H9 (cell line): ENCODE results near the gene NPM3. TPM values are rescaled to one million over a fixed set of nuclear protein-coding genes. Genes with fewer than 3 reads are reported as not detected.
"Not testable (repeated sequence)": the region's sequence is repeated elsewhere in the genome, so short reads cannot be mapped to it uniquely, and the experiment has no call there.

Experiments
- DNase-seq: peaks from one replicate; pipeline ENCODE4 v3.0.0-alpha.2; 2017
- H2AFZ ChIP-seq: one replicate; pipeline ENCODE4 v1.6.1; 2013; ENCODE audit warnings: mild to moderate bottlenecking, low read length, control low read depth, moderate library complexity
- H2AK5ac ChIP-seq: 2 replicates; pipeline ENCODE4 v1.6.1; 2013; ENCODE audit warnings: low read length, control low read depth, mixed read lengths; ENCODE audit not compliant: insufficient read length
- H2BK120ac ChIP-seq: one replicate; pipeline ENCODE4 v1.6.1; 2013; ENCODE audit warnings: low read depth, mild to moderate bottlenecking, low read length, control low read depth, inconsistent platforms; ENCODE audit not compliant: poor library complexity, severe bottlenecking
- H2BK12ac ChIP-seq: 2 replicates; pipeline ENCODE4 v1.6.1; 2013; ENCODE audit warnings: low read length, control low read depth, mixed read lengths, low read depth; ENCODE audit not compliant: insufficient read length
- H2BK15ac ChIP-seq: 2 replicates; pipeline ENCODE4 v1.6.1; 2013; ENCODE audit warnings: low read depth, low read length, control low read depth
- H2BK20ac ChIP-seq: one replicate; pipeline ENCODE4 v1.6.1; 2013; ENCODE audit warnings: low read depth, mild to moderate bottlenecking, low read length, control low read depth, inconsistent platforms; ENCODE audit not compliant: poor library complexity, severe bottlenecking
- H2BK5ac ChIP-seq: 2 replicates; pipeline ENCODE4 v1.6.1; 2013; ENCODE audit warnings: low read length, control low read depth, mixed read lengths; ENCODE audit not compliant: insufficient read length
- H3K14ac ChIP-seq: 2 replicates; pipeline ENCODE4 v1.6.1; 2013; ENCODE audit warnings: low read length, control low read depth; ENCODE audit not compliant: insufficient read depth
- H3K18ac ChIP-seq: 2 replicates; pipeline ENCODE4 v1.6.1; 2013; ENCODE audit warnings: low read depth, mild to moderate bottlenecking, mixed read lengths, low read length, control low read depth; ENCODE audit not compliant: insufficient read length
- H3K23ac ChIP-seq: 2 replicates; pipeline ENCODE4 v1.6.1; 2013; ENCODE audit warnings: low read length, control low read depth, mixed read lengths, low read depth; ENCODE audit not compliant: insufficient read length
- H3K23me2 ChIP-seq: 2 replicates; pipeline ENCODE4 v1.6.1; 2013; ENCODE audit warnings: low read depth, mild to moderate bottlenecking, mixed read lengths, low read length, control low read depth; ENCODE audit not compliant: insufficient read length, poor library complexity, severe bottlenecking
- H3K27ac ChIP-seq: 2 replicates; pipeline ENCODE4 v1.5.1; 2013; ENCODE audit warnings: low read length, control low read depth, mixed read lengths, low read depth; ENCODE audit not compliant: insufficient read length
- H3K27me3 ChIP-seq: 2 replicates; pipeline ENCODE4 v1.6.1; 2013; ENCODE audit warnings: low read length, control low read depth, inconsistent platforms; ENCODE audit not compliant: insufficient read depth
- H3K4ac ChIP-seq: 2 replicates; pipeline ENCODE4 v1.6.1; 2013; ENCODE audit warnings: low read depth, mild to moderate bottlenecking, control low read depth, inconsistent platforms, low read length, moderate library complexity
- H3K4me1 ChIP-seq: 2 replicates; pipeline ENCODE4 v1.6.1; 2013; ENCODE audit warnings: low read length, control low read depth, inconsistent platforms; ENCODE audit not compliant: insufficient read depth
- H3K4me2 ChIP-seq: 2 replicates; pipeline ENCODE4 v1.6.1; 2013; ENCODE audit warnings: low read length, control low read depth, mixed read lengths; ENCODE audit not compliant: insufficient read length, insufficient read depth
- H3K56ac ChIP-seq: 2 replicates; pipeline ENCODE4 v1.6.1; 2013; ENCODE audit warnings: low read depth, mild to moderate bottlenecking, mixed read lengths, low read length, control low read depth; ENCODE audit not compliant: insufficient read length
- H3K79me1 ChIP-seq: 2 replicates; pipeline ENCODE4 v1.6.1; 2013; ENCODE audit warnings: low read depth, mild to moderate bottlenecking, moderate library complexity, low read length, control low read depth, inconsistent platforms; ENCODE audit not compliant: insufficient read depth, poor library complexity, severe bottlenecking
- H3K79me2 ChIP-seq: 2 replicates; pipeline ENCODE4 v1.6.1; 2013; ENCODE audit warnings: low read length, control low read depth, inconsistent platforms; ENCODE audit not compliant: insufficient read depth
- H3K9ac ChIP-seq: 2 replicates; pipeline ENCODE4 v1.6.1; 2013; ENCODE audit warnings: low read length, control low read depth, mixed read lengths; ENCODE audit not compliant: insufficient read length; ENCODE audit errors: extremely low read depth
- H3K9me3 ChIP-seq: one replicate; pipeline ENCODE4 v1.6.1; 2013; ENCODE audit warnings: low read depth, low read length, inconsistent platforms; ENCODE audit not compliant: control insufficient read depth
- H3T11ph ChIP-seq: one replicate; pipeline ENCODE4 v1.6.1; 2013; ENCODE audit warnings: mild to moderate bottlenecking, low read length, control low read depth, inconsistent platforms
- H4K20me1 ChIP-seq: one replicate; pipeline ENCODE4 v1.6.1; 2013; ENCODE audit not compliant: control insufficient read depth, insufficient read length, insufficient read depth
- H4K5ac ChIP-seq: 2 replicates; pipeline ENCODE4 v1.6.1; 2013; ENCODE audit warnings: low read depth, mild to moderate bottlenecking, mixed read lengths, low read length, control low read depth; ENCODE audit not compliant: insufficient read length
- H4K8ac ChIP-seq: replicated peaks from 2 replicates; pipeline ENCODE4 v1.6.1; 2013; ENCODE audit warnings: low read length, control low read depth, mixed read lengths, low read depth; ENCODE audit not compliant: insufficient read length
- H4K91ac ChIP-seq: 2 replicates; pipeline ENCODE4 v1.6.1; 2013; ENCODE audit warnings: low read depth, mild to moderate bottlenecking, moderate library complexity, mixed read lengths, low read length, control low read depth; ENCODE audit not compliant: insufficient read length
- H3K27ac Mint-ChIP-seq, 3 experiments: 2 replicates in 2 of 3; 3 replicates in 1 of 3; pipeline ENCODE4 v1.8.0; 2020 to 2021; ENCODE audit warnings: mixed read lengths in 3 of 3, mild to moderate bottlenecking in 1 of 3, moderate library complexity in 1 of 3
- H3K27me3 Mint-ChIP-seq: 2 replicates; pipeline ENCODE4 v1.8.0; 2021; ENCODE audit warnings: low read depth, mild to moderate bottlenecking, moderate library complexity, mixed read lengths
- H3K36me3 Mint-ChIP-seq, 3 experiments: 2 replicates in 2 of 3; 3 replicates in 1 of 3; pipeline ENCODE4 v1.8.0; 2020 to 2021; ENCODE audit warnings: low read depth in 3 of 3, mixed read lengths in 3 of 3; ENCODE audit not compliant: insufficient read depth in 1 of 3
- H3K4me1 Mint-ChIP-seq, 2 experiments: 2 replicates each; pipeline ENCODE4 v1.8.0; 2020; ENCODE audit warnings: mixed read lengths in 2 of 2
- H3K4me3 Mint-ChIP-seq, 2 experiments: 2 replicates in 1 of 2; 3 replicates in 1 of 2; pipeline ENCODE4 v1.8.0; 2020 to 2021; ENCODE audit warnings: mild to moderate bottlenecking in 2 of 2, mixed read lengths in 2 of 2, moderate library complexity in 1 of 2
- H3K9me3 Mint-ChIP-seq, 2 experiments: 2 replicates in 1 of 2; 3 replicates in 1 of 2; pipeline ENCODE4 v1.8.0; 2020; ENCODE audit warnings: mild to moderate bottlenecking in 2 of 2, mixed read lengths in 2 of 2, moderate library complexity in 1 of 2
- WGBS: extraction: QIAGEN DNeasy Blood & Tissue Kit; methylation state at CpG from one replicate; pipeline ENCODE4 v1.1.7; 2013; ENCODE audit warnings: missing lambda C conversion rate, low lambda C conversion rate, mixed read lengths; ENCODE audit not compliant: insufficient read length; ENCODE audit errors: extremely low coverage; 5-methylcytosine and 5-hydroxymethylcytosine counted together
- total RNA-seq: library from RNA; stranded (reverse); gene quantifications from 2 replicates; pipeline ENCODE4 v1.2.1, GENCODE V29; 2021
- TF ChIP-seq, protein P1 (sequence below): fragments of 200-600 bp; sonication (generic); conservative IDR thresholded peaks from 3 replicates; pipeline ENCODE4 v1.8.0; 2021; ENCODE audit warnings: antibody characterized with exemption, mild to moderate bottlenecking

Gene NPM3
- total RNA-seq, 1 experiment from 2014 or later, result 133 TPM

DNA sequence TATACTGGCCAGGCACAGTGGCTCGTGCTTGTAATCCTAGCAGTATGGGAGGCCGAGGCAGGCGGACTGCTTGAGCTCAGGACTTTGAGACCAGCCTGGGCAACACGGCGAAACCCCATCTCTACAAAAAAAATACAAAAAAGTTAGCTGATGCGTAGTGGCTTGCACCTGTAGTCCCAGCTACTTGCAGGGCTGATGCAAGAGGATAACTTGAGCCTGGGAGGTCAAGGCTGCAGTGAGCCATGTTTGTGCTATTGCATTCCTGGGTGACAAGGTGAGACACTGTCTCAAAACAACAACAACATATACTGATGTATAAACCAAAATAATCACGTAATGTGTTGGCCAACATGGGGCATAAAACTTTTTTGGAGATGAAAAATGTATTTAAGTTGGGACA lies 6.4 kb upstream of the NPM3 start:
- no peaks in the 10 kb centered on the region for H3K79me1 ChIP-seq
- no peak overlapping the region for H3K56ac ChIP-seq
- no peak overlapping the region for H2BK15ac ChIP-seq
- H3T11ph ChIP-seq, result no peak overlapping the region
- Mint-ChIP-seq H3K36me3 (peaks cover 42 to 85% (median 67%) of the 10 kb centered on the region in 3 experiments), H3K27me3 (no peaks in the 10 kb centered on the region), H3K9me3 (no peaks in the 10 kb centered on the region), H3K4me3 (no peak overlapping the region), H3K27ac (no peak overlapping the region), H3K4me1 (no peaks in the 10 kb centered on the region; a peak in 1 of 4 replicates)
- no peak overlapping the region for H3K9ac ChIP-seq
- no CpG with 5 or more reads among the region's 7 CpGs for WGBS
- H3K9me3 ChIP-seq, result no peaks in the 10 kb centered on the region
- no peaks in the 10 kb centered on the region for H3K27me3 ChIP-seq
- H4K91ac ChIP-seq, result no peak overlapping the region
- no peaks in the 10 kb centered on the region for H3K23me2 ChIP-seq
- no peak overlapping the region for H4K8ac ChIP-seq
- H3K4me1 ChIP-seq, result no peaks in the 10 kb centered on the region
- no peak overlapping the region for H3K18ac ChIP-seq
- H4K5ac ChIP-seq, result no peak overlapping the region
- H2AFZ ChIP-seq, result no peak overlapping the region
- H2BK5ac ChIP-seq, result no peak overlapping the region
- no peak for DNase-seq
- H2AK5ac ChIP-seq, result no peak overlapping the region
- no peak overlapping the region for H2BK120ac ChIP-seq
- no peak overlapping the region for H2BK12ac ChIP-seq
- no peak overlapping the region for H2BK20ac ChIP-seq
- H3K27ac ChIP-seq, result no peak overlapping the region
- H3K79me2 ChIP-seq, result no peaks in the 10 kb centered on the region
- no peaks in the 10 kb centered on the region for H4K20me1 ChIP-seq
- H3K23ac ChIP-seq, result no peak overlapping the region
- TF ChIP-seq, protein P1, sequence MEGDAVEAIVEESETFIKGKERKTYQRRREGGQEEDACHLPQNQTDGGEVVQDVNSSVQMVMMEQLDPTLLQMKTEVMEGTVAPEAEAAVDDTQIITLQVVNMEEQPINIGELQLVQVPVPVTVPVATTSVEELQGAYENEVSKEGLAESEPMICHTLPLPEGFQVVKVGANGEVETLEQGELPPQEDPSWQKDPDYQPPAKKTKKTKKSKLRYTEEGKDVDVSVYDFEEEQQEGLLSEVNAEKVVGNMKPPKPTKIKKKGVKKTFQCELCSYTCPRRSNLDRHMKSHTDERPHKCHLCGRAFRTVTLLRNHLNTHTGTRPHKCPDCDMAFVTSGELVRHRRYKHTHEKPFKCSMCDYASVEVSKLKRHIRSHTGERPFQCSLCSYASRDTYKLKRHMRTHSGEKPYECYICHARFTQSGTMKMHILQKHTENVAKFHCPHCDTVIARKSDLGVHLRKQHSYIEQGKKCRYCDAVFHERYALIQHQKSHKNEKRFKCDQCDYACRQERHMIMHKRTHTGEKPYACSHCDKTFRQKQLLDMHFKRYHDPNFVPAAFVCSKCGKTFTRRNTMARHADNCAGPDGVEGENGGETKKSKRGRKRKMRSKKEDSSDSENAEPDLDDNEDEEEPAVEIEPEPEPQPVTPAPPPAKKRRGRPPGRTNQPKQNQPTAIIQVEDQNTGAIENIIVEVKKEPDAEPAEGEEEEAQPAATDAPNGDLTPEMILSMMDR, result no peak
- H3K4me2 ChIP-seq, result no peak overlapping the region
- no peak overlapping the region for H3K4ac ChIP-seq
- no peak overlapping the region for H3K14ac ChIP-seq

DNA sequence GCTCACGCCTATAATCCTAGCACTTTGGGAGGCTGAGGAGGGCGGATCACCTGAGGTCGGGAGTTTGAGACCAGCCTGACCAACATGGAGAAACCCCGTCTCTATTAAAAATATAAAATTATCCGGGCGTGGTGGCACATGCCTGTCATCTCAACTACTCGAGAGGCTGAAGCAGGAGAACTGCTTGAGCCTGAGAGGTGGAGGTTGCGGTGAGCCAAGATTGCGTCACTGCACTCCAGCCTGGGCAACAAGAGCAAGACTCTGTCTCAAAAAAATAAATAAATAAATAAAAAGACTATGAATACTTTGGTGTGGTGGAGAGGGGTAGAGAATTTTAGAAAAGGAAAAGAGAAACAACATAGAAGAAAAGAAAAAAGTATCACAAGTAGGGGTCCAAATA lies 6.0 kb upstream of the NPM3 start:
- H3K4me3 Mint-ChIP-seq, H3K79me2 ChIP-seq: not testable (repeated sequence)

More for the DNA sequence above, 6.0 kb upstream of the NPM3 start:
- not testable (repeated sequence) for H2BK5ac ChIP-seq, H3K9me3 Mint-ChIP-seq, H3K56ac ChIP-seq, H3K27ac ChIP-seq, H3K4me1 Mint-ChIP-seq, H2BK12ac ChIP-seq, H3K9me3 ChIP-seq, H2BK15ac ChIP-seq, H2BK20ac ChIP-seq, H3K27me3 Mint-ChIP-seq, H2AFZ ChIP-seq, H2BK120ac ChIP-seq, H4K5ac ChIP-seq, H3T11ph ChIP-seq, H3K27ac Mint-ChIP-seq, H3K79me1 ChIP-seq, H3K14ac ChIP-seq, H4K91ac ChIP-seq, H3K4me1 ChIP-seq, H3K4me2 ChIP-seq, H3K9ac ChIP-seq, H2AK5ac ChIP-seq, H3K23me2 ChIP-seq, DNase-seq, H3K4ac ChIP-seq, H4K8ac ChIP-seq, H3K23ac ChIP-seq, H3K27me3 ChIP-seq, H4K20me1 ChIP-seq, H3K18ac ChIP-seq
- no CpG with 5 or more reads among the region's 9 CpGs for WGBS
- H3K36me3 Mint-ChIP-seq, result peaks cover 38 to 83% (median 62%) of the 10 kb centered on the region in 3 experiments
